Common myeloid progenitor, CD34-positive (primary cell): ENCODE data around the gene OTOGL.

Experiments used
- CTCF ChIA-PET: fragments of 350-600 bp; sonication (Branson Sonifier 250); formaldehyde crosslinking; loops from one replicate; lab custom pipeline; 2021; ENCODE audit warnings: antibody characterized with exemption; lab: Charles Lee
- POLR2A ChIA-PET: fragments of 350-600 bp; sonication (Branson Sonifier 250); formaldehyde crosslinking; loops from one replicate; lab custom pipeline; 2021; ENCODE audit warnings: antibody characterized with exemption; lab: Charles Lee
- DNase-seq, 3 donors: peaks; one replicate each; pipeline versions ENCODE4 v3.0.0 to v3.0.0-alpha.2; 2013
- H3K27ac ChIP-seq, 2 experiments: 1 replicate in 1 of 2; 2 replicates in 1 of 2; pipeline ENCODE4 v1.7.0; 2013; ENCODE audit warnings: inconsistent platforms in 2 of 2, low read length in 2 of 2, mild to moderate bottlenecking in 2 of 2, low read depth in 1 of 2, moderate library complexity in 1 of 2; ENCODE audit not compliant: severe bottlenecking in 2 of 2, insufficient read depth in 1 of 2, poor library complexity in 1 of 2
- H3K27me3 ChIP-seq, 5 experiments: replicated peaks in 2 of 5; 1 replicate in 3 of 5; 2 replicates in 2 of 5; pipeline versions ENCODE4 v1.6.1 to v1.7.0; 2013; ENCODE audit warnings: low read length in 4 of 5, mild to moderate bottlenecking in 2 of 5, moderate library complexity in 2 of 5, inconsistent platforms in 1 of 5; ENCODE audit not compliant: insufficient read depth in 5 of 5, control insufficient read depth in 4 of 5
- H3K36me3 ChIP-seq, 4 experiments: 1 replicate in 2 of 4; 2 replicates in 2 of 4; pipeline versions ENCODE4 v1.6.1 to v1.7.0; 2013; ENCODE audit warnings: low read length in 3 of 4, control low read depth in 1 of 4, mild to moderate bottlenecking in 1 of 4; ENCODE audit not compliant: control insufficient read depth in 4 of 4, insufficient read depth in 4 of 4
- H3K4me1 ChIP-seq, 4 experiments: 1 replicate in 3 of 4; 2 replicates in 1 of 4; pipeline versions ENCODE4 v1.6.1 to v1.7.1; 2013; ENCODE audit warnings: low read length in 3 of 4, mild to moderate bottlenecking in 3 of 4, control low read depth in 1 of 4, inconsistent platforms in 1 of 4, moderate library complexity in 1 of 4; ENCODE audit not compliant: control insufficient read depth in 4 of 4, insufficient read depth in 4 of 4; ENCODE audit errors: control extremely low read depth in 1 of 4
- H3K4me3 ChIP-seq, 7 experiments: 1 replicate in 4 of 7; 2 replicates in 3 of 7; pipeline versions ENCODE4 v1.5.1 to v1.7.0; 2013; ENCODE audit warnings: mild to moderate bottlenecking in 7 of 7, low read length in 6 of 7, moderate library complexity in 6 of 7, inconsistent platforms in 2 of 7, low read depth in 2 of 7, control low read depth in 1 of 7; ENCODE audit not compliant: insufficient read depth in 4 of 7, control insufficient read depth in 1 of 7; ENCODE audit errors: extremely low read depth in 1 of 7
- H3K9me3 ChIP-seq, 5 experiments: 1 replicate in 4 of 5; 2 replicates in 1 of 5; pipeline versions ENCODE4 v1.6.1 to v1.7.1; 2013; ENCODE audit warnings: low read length in 4 of 5, mild to moderate bottlenecking in 2 of 5, inconsistent platforms in 1 of 5, low read depth in 1 of 5, moderate library complexity in 1 of 5; ENCODE audit not compliant: control insufficient read depth in 4 of 5, insufficient read depth in 2 of 5; ENCODE audit errors: control extremely low read depth in 1 of 5
- WGBS: methylation state at CpG from one replicate; pipeline ENCODE4 v1.1.5; 2013; ENCODE audit not compliant: insufficient coverage; 5-methylcytosine and 5-hydroxymethylcytosine counted together

OTOGL gene

DNA sequence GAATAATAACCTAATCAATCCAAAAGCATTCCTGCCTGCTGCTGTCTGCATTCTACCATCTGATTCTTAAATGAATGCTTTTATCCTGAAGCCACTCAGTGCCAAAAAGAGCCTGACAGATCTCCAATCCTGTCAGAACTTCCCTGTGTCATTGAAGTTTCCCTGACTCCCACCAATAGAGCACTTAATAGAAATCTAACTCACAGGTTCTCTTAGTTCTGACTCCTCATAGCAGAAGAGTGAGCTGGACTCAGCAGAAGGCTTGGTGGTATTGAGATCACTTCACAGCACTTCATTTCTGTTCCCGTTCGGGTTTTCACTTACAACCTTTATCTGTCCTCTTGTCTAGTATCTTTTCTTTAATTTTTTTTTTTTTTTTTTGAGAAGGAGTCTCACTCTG lies 102.6 kb downstream of the OTOGL start:
- DNase-seq, result no peak
- ChIA-PET CTCF (interaction anchor here (1.3 kb wide), 1 partner anchor 38 kb away, joined by 3 read pairs; no protein-coding TSS in a partner anchor), POLR2A (no interaction called here)
- no peaks in the 10 kb centered on the region for H3K36me3 ChIP-seq
- H3K4me1 ChIP-seq, result peaks cover 0 to 10% (median 6%) of the 10 kb centered on the region in 4 experiments
- H3K27ac ChIP-seq, result no peak overlapping the region
- no peaks in the 10 kb centered on the region for H3K9me3 ChIP-seq
- no peak overlapping the region for H3K4me3 ChIP-seq
- no CpG with 5 or more reads among the region's 2 CpGs for WGBS
- no peaks in the 10 kb centered on the region for H3K27me3 ChIP-seq

DNA sequence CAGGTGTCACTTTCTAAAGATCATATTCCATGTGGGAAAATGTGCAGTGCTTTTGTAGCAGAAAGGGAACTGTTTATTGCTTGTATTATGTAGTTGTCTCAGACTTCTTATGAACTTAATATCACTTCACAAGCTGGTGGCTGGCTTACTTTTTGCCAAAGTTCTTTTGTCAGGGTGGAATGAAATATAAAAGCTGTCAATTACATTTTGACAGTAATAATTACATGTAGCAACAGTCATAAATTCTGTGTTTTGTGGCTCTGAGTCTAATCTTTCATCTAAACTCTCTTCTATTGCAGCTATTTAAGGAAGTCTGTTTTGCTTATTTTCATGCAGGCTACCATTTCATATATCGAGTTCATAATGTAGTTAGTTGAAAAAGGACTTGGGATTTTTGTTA lies 106.6 kb downstream of the OTOGL start:
- no peaks in the 10 kb centered on the region for H3K9me3 ChIP-seq
- POLR2A ChIA-PET, result no interaction called here
- DNase-seq, result peak in 2 of 3 donors; percentile 22 to 43
- peaks cover 0 to 10% (median 6%) of the 10 kb centered on the region in 4 experiments for H3K4me1 ChIP-seq
- H3K36me3 ChIP-seq, result no peaks in the 10 kb centered on the region
- CTCF ChIA-PET, result interaction anchor here (0.8 to 1.9 kb wide), 3 partner anchors 8 to 28 kb away, joined by 3 to 12 read pairs (median 3); no protein-coding TSS in a partner anchor
- no peak overlapping the region for H3K4me3 ChIP-seq
- no peaks in the 10 kb centered on the region for H3K27me3 ChIP-seq
- no CpG with 5 or more reads among the region's 1 CpG for WGBS
- H3K27ac ChIP-seq, result no peak overlapping the region

GRCh38 chr12:80208071-80208470 lies 108.7 kb downstream of the OTOGL start:
- 100% methylated on average over 1 of the region's 1 CpG for WGBS
- no peak for DNase-seq
- no peak overlapping the region for H3K4me3 ChIP-seq
- H3K27ac ChIP-seq, result no peak overlapping the region
- H3K4me1 ChIP-seq, result peaks cover 0 to 10% (median 6%) of the 10 kb centered on the region in 4 experiments
- H3K36me3 ChIP-seq, result no peaks in the 10 kb centered on the region
- POLR2A ChIA-PET, result no interaction called here
- CTCF ChIA-PET, result no interaction called here
- no peaks in the 10 kb centered on the region for H3K27me3 ChIP-seq
- H3K9me3 ChIP-seq, result no peaks in the 10 kb centered on the region

DNA sequence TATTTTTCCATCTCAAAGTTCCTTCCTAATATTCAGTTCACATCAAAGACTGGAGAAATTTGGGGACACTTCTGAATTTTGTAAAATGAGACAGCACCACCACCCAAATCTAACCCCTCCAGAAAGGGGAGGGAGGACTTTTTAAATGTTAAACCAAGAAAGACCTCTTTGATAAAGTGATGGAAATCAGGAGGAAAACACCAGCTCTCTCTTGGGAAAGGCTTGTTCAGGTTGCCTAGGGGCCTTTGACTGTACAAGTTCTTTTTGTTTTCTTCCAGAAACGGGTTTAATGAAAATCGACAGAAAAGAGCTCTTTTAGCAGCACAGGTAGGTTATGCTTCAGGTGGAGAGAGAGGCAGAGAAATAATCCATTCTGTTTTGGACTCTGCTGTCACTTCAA lies 112.3 kb downstream of the OTOGL start:
- Histone ChIP-seq H3K36me3 (no peaks in the 10 kb centered on the region), H3K9me3 (no peaks in the 10 kb centered on the region), H3K4me3 (no peak overlapping the region), H3K27me3 (no peaks in the 10 kb centered on the region), H3K4me1 (peaks cover 0 to under 1% (median 0%) of the 10 kb centered on the region in 4 experiments), H3K27ac (no peak overlapping the region)
- ChIA-PET CTCF (no interaction called here), POLR2A (no interaction called here)
- WGBS, result 100% methylated on average over 2 of the region's 2 CpGs
- DNase-seq, result no peak

GRCh38 chr12:80212938-80213645 lies 113.8 kb downstream of the OTOGL start:
- no peaks in the 10 kb centered on the region for H3K27me3 ChIP-seq
- H3K27ac ChIP-seq, result no peak overlapping the region
- no peak overlapping the region for H3K4me3 ChIP-seq
- CTCF ChIA-PET, result no interaction called here
- WGBS, result 96% methylated on average over 3 of the region's 4 CpGs
- peaks cover 0 to 11% (median 6%) of the 10 kb centered on the region in 4 experiments for H3K4me1 ChIP-seq
- H3K9me3 ChIP-seq, result no peaks in the 10 kb centered on the region
- POLR2A ChIA-PET, result no interaction called here
- no peak for DNase-seq
- H3K36me3 ChIP-seq, result no peaks in the 10 kb centered on the region

DNA sequence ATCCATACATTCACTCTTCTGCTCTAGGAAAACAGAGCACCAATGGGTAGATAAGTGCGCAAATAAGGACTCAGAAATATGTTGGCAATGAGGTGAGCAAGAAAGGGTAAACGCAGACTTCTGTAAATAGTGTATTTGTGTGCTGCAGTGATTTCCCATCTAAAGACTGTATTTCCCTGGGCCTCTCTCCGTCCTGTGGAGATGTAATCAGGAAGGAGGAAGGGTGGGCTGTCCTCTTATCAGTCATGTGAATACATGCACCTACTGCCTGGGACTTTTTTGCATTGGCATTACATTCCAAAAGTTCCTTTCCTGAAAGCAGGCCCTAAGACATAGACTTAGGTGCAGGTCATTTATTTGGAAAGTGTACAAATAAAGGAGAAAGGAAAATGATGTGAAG lies 114.5 kb downstream of the OTOGL start:
- DNase-seq, result no peak
- Histone ChIP-seq H3K36me3 (no peaks in the 10 kb centered on the region), H3K9me3 (no peaks in the 10 kb centered on the region), H3K4me3 (no peak overlapping the region), H3K4me1 (peaks cover 0 to 16% (median 6%) of the 10 kb centered on the region in 4 experiments), H3K27me3 (no peaks in the 10 kb centered on the region), H3K27ac (no peak overlapping the region)
- WGBS, result 67% methylated on average over 2 of the region's 3 CpGs
- ChIA-PET CTCF (no interaction called here), POLR2A (no interaction called here)

GRCh38 chr12:80217011-80217535 lies 117.7 kb downstream of the OTOGL start:
- CTCF ChIA-PET, result interaction anchor here (1.2 kb wide), 1 partner anchor 17 kb away, joined by 3 read pairs; no protein-coding TSS in a partner anchor
- POLR2A ChIA-PET, result interaction anchor here (0.7 kb wide), 1 partner anchor 430 kb away, joined by 4 read pairs; no protein-coding TSS in a partner anchor

More at GRCh38 chr12:80217011-80217535, 117.7 kb downstream of the OTOGL start:
- H3K36me3 ChIP-seq, result no peaks in the 10 kb centered on the region
- H3K27me3 ChIP-seq, result no peaks in the 10 kb centered on the region
- 69% methylated on average over 3 of the region's 5 CpGs for WGBS
- peaks cover 2 to 21% (median 8%) of the 10 kb centered on the region in 4 experiments for H3K4me1 ChIP-seq
- peak overlapping the region in 1 of 7 experiments; percentile 19 for H3K4me3 ChIP-seq
- no peak overlapping the region for H3K27ac ChIP-seq
- H3K9me3 ChIP-seq, result no peaks in the 10 kb centered on the region
- peak in 2 of 3 donors; percentile 69 to 80 for DNase-seq
